Effector memory CD8-positive, alpha-beta T cell (primary cell): ENCODE results near the gene ZCCHC3.

Experiments
- ATAC-seq: fragments of 150-1000 bp; cut with Tn5 transposase; replicated peaks from 2 replicates; pipeline ENCODE4 v1.10.0; 2021; ENCODE audit warnings: mild to moderate bottlenecking, moderate library complexity
- DNase-seq, 3 experiments: peaks; one replicate each; pipeline ENCODE4 v3.0.0; 2021
- H3K27ac Mint-ChIP-seq, 2 donors: one replicate each; pipeline ENCODE4 v1.8.0; 2022; ENCODE audit warnings: mild to moderate bottlenecking in 2 of 2, mixed read lengths in 2 of 2, moderate library complexity in 2 of 2
- H3K27me3 Mint-ChIP-seq, 2 donors: one replicate each; pipeline ENCODE4 v1.8.0; 2022; ENCODE audit warnings: mixed read lengths in 2 of 2
- H3K36me3 Mint-ChIP-seq: one replicate; pipeline ENCODE4 v1.8.0; 2022; ENCODE audit warnings: mild to moderate bottlenecking, moderate library complexity, mixed read lengths; ENCODE audit not compliant: insufficient read depth
- H3K4me1 Mint-ChIP-seq, 2 donors: one replicate each; pipeline ENCODE4 v1.8.0; 2022; ENCODE audit warnings: low read depth in 2 of 2, mixed read lengths in 2 of 2
- H3K4me3 Mint-ChIP-seq, 2 donors: one replicate each; pipeline ENCODE4 v1.8.0; 2022; ENCODE audit warnings: mild to moderate bottlenecking in 2 of 2, mixed read lengths in 2 of 2, moderate library complexity in 2 of 2
- H3K9me3 Mint-ChIP-seq, 2 donors: one replicate each; pipeline ENCODE4 v1.8.0; 2022; ENCODE audit warnings: mixed read lengths in 2 of 2

The ZCCHC3 gene

DNA sequence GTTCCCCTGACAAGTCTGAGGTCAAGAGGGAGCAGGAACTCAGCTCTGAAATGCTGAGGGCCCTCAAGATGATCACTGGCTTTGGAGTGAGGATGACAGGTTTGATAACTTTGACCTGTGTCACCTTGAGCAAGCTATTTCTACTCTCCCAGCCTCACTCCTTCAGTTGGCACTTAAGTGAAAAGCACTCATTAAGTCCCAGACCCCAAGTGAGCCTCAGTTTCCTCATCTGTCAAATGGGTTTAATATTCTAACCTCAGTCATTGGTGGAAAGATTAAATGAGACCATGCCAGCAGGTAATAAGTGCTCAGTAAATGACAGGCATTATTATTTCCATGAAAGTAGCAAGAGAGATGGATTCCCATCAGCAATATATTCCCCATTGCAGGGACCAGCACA lies 25.8 kb upstream of the ZCCHC3 start:
- DNase-seq, result no peak
- Mint-ChIP-seq H3K4me3 (no peak overlapping the region), H3K4me1 (peaks cover 7% of the 10 kb centered on the region in 2 donors), H3K9me3 (no peaks in the 10 kb centered on the region), H3K27ac (no peak overlapping the region), H3K27me3 (peaks cover 6 to 7% of the 10 kb centered on the region in 2 donors), H3K36me3 (peaks cover 6% of the 10 kb centered on the region)
- ATAC-seq, result no peak

DNA sequence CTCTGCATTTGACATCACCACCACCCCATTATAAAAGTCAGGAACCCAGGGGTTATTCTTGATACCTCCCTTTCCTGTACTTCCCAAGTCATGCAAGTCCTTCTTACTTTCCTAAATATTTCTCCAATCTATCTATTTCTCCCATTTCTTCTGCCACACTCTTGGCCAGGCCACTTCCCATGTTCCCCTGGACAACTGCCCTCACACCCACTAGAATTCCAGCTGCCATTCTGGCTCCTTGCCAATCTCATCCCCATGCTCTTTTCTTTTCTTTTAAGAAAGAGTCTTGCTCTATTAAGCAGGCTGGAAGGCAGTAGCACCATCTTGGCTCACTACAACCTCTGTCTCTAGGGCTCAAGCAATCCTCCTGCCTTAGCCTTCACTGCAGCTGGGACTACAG lies 24.7 kb upstream of the ZCCHC3 start:
- Mint-ChIP-seq H3K36me3 (no peaks in the 10 kb centered on the region), H3K27me3 (no peaks in the 10 kb centered on the region), H3K4me1 (no peaks in the 10 kb centered on the region), H3K4me3 (no peak overlapping the region), H3K9me3 (no peaks in the 10 kb centered on the region), H3K27ac (peak overlapping the region in 1 of 2 donors; percentile 10)
- ATAC-seq (no peak), DNase-seq (no peak)

DNA sequence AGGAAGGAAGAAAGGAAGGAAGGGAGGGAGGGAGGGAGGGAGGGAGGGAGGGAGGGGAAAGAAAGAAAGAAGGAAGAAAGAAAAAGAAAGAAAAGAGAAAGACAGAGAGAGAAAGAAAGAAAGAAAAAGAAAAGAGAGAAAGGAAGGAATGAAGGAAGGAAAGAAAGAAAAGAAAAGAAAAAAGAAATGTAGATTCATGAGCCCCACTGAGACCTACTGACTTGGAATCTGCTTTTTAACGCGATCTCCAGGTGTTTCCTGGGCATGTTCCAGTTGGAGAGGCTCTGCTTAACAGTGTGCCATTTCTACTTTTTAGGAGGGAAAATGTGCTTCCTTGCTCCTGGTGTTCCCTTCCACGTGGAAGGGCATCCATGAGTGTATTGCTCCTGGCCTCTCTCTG lies 23.5 kb upstream of the ZCCHC3 start:
- DNase-seq, result no peak
- Mint-ChIP-seq H3K27ac (no peak overlapping the region), H3K4me1 (no peaks in the 10 kb centered on the region), H3K27me3 (no peaks in the 10 kb centered on the region), H3K9me3 (peaks cover 0 to 1% of the 10 kb centered on the region in 2 donors), H3K4me3 (no peak overlapping the region), H3K36me3 (no peaks in the 10 kb centered on the region)
- no peak for ATAC-seq

DNA sequence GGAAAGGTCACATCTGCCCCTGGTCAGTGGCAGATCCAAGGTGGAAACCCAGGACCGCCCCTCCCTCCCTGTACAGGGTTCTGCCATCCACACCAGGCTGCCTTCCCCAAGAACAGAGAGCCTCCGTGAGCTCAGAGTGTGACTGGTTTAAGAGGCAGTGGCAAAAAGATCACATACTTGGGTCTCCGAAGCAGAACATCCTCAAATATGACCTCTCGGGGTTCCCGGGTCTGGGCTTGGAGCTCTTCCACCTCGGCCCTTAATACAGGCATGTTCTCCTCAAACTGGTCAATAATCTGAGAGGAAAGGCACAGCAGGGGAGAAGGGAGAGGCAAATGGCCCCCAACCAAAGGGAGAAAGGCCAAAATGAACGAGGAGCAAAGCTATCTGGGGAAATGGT lies 21.6 kb upstream of the ZCCHC3 start:
- Mint-ChIP-seq H3K9me3 (peaks cover 0 to 1% of the 10 kb centered on the region in 2 donors), H3K36me3 (no peaks in the 10 kb centered on the region), H3K27ac (no peak overlapping the region), H3K27me3 (no peaks in the 10 kb centered on the region), H3K4me3 (no peak overlapping the region), H3K4me1 (no peaks in the 10 kb centered on the region)
- DNase-seq (no peak), ATAC-seq (no peak)

DNA sequence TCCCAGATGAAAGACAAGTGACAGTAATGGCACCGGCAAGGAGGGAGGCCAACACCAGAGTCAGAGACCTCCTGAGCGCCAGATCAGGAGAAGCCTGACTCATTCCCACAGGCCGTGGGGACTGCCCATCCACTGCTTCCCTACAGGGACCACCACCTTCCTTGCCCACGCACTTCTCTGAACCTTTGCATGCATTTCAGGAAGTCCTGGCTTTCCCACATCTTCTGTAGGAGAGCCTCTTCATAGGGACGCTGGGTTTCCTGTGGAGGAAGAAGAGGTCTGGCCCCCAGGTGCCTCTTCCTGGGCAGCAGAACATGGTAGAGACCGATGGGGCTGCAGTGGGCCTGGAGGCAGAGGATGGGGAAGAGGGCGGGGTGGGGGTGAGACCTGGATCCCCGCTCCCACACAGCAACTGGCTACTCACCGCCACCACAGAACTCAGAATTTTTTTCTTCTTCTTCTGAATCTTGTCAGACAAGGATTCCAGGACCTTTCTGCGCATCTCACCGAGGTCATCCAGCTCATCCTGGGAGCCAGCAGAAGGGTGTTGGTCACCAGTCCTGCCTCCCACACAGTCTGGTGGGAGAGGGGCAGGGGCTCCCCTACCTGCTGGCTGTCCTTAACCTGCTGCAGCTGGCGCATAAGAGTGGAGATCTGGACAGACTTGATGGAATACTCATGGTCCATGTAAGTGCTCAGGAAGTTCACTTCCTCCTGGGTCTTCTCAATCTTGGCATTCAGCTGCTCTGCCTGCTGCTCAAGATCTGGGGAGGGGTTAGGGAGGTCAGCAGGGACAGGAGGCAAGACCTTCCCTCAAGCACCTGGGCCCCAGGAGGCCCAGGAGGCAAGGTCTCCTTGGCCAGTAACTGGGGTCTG lies 20.5 kb upstream of the ZCCHC3 start:
- DNase-seq (no peak), ATAC-seq (no peak)
- no peaks in the 10 kb centered on the region for H3K27me3 Mint-ChIP-seq
- H3K27ac Mint-ChIP-seq, result no peak overlapping the region
- no peaks in the 10 kb centered on the region for H3K4me1 Mint-ChIP-seq
- H3K36me3 Mint-ChIP-seq, result no peaks in the 10 kb centered on the region
- peaks cover 0 to 1% of the 10 kb centered on the region in 2 donors for H3K9me3 Mint-ChIP-seq
- H3K4me3 Mint-ChIP-seq, result no peak overlapping the region

DNA sequence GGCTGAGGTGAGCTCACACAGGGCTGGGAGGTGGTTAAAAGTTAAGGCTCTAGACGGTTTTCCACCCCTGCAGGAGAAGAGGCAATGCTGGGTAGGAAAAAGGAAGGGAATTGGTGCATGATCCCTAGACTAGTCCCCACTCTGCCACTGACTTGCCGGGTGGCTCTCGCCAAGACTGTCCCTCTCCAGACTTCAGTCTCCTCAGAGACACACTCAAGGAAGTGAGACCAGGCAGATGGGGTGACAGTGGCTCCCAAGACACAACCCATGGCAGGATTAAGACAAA lies 19.9 kb upstream of the ZCCHC3 start:
- Mint-ChIP-seq H3K36me3 (no peaks in the 10 kb centered on the region), H3K27ac (no peak overlapping the region), H3K9me3 (peaks cover 0 to 1% of the 10 kb centered on the region in 2 donors), H3K4me3 (no peak overlapping the region), H3K27me3 (no peaks in the 10 kb centered on the region), H3K4me1 (no peaks in the 10 kb centered on the region)
- DNase-seq (no peak), ATAC-seq (no peak)

DNA sequence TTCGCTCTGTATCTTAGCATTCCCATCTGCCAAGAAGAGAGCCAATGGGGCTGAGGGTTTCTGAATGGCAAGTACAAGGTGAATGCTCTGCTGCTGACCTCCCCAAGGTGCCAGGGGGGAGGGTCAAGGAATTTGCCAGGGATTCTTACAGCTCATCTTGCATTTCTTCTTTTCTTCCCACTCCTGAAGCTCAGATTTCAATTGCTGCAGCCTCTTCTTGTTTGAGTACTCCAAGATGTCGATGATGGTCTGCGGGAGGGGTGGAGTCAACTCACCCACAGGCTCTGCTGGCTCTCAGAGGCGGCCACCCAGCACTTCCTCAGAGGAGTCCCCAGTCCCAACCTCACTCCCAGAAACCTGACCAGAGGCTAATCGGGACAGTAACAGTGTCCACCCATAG lies 19.2 kb upstream of the ZCCHC3 start:
- no peaks in the 10 kb centered on the region for H3K36me3 Mint-ChIP-seq
- H3K27ac Mint-ChIP-seq, result peak overlapping the region in 1 of 2 donors; percentile 38
- no peak for ATAC-seq

DNA sequence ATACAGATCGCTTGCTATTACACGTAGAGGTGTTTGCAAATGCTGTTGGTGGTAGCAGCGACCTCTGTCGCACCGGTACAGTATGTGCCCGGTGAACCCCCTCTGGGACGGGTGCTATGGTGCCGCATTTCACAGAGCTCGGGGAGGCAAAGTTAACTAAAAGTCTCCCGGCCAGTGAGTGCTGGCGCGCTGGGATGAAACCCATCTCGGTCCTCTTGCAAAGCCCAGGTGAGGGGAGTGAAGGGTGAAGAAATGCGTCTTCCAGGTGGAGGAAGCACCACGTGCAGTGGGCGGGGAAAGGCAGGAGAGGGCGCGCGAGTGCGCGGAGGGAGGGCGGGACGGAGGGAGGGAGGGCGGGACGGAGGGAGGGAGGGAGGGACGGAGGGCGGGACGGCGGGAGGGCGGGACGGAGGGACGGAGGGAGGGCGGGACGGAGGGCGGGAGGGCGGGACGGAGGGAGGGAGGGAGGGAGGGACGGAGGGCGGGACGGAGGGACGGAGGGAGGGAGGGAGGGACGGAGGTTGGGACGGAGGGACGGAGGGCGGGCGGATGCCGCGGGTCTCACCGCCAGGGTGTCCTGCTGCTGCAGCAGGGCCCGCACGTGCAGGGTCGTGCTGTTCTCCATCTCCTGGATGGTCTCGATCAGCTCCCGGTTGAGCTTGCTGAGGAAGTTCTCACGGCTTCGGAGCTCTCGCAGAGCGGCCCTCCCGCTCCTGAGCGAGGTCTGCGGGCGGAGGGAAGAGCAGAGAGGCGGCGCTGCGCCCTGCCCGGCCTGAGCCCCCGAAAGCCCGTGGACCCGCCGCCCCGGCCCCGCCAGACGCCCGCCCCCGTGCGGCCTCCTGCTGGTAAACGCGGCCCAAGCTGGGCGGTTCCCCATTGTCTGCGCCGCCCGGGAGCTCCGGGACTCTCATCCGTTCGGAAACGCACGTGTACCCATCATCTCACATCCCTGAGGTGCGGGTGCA lies 18.5 kb upstream of the ZCCHC3 start:
- H3K4me3 Mint-ChIP-seq, result no peak overlapping the region
- H3K27me3 Mint-ChIP-seq, result no peaks in the 10 kb centered on the region
- ATAC-seq (no peak), DNase-seq (no peak)
- no peaks in the 10 kb centered on the region for H3K4me1 Mint-ChIP-seq
- no peaks in the 10 kb centered on the region for H3K36me3 Mint-ChIP-seq
- H3K9me3 Mint-ChIP-seq, result peaks cover 0 to 1% of the 10 kb centered on the region in 2 donors
- H3K27ac Mint-ChIP-seq, result peak overlapping the region in 1 of 2 donors; percentile 38

More for the DNA sequence above, 19.2 kb upstream of the ZCCHC3 start:
- Mint-ChIP-seq H3K9me3 (peaks cover 0 to 1% of the 10 kb centered on the region in 2 donors), H3K4me3 (no peak overlapping the region), H3K4me1 (no peaks in the 10 kb centered on the region), H3K27me3 (no peaks in the 10 kb centered on the region)
- DNase-seq, result no peak

DNA sequence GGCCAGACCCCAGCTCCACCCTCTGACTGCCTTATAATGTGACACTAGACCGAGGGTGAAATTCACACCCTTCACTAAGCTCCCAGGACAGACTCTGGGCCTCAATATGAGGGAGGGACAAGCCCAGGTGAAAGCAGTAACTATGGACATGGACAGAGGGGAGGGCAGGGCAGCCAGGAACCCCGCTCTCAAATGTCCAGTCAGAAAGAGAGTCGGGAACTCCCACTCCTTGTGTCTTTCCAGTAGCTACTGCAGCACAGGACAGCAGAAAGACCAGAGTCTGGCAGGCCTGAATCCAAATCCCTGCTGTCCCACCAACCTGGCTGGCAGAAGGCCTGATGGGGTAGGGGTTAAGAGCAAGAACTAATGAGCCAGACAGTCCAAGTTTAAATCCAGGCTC lies 13.2 kb upstream of the ZCCHC3 start:
- DNase-seq, result no peak
- no peaks in the 10 kb centered on the region for H3K27me3 Mint-ChIP-seq
- H3K27ac Mint-ChIP-seq, result no peak overlapping the region
- ATAC-seq, result no peak
- H3K9me3 Mint-ChIP-seq, result no peaks in the 10 kb centered on the region
- peaks cover 0 to 3% of the 10 kb centered on the region in 2 donors for H3K4me1 Mint-ChIP-seq
- H3K4me3 Mint-ChIP-seq, result no peak overlapping the region
- H3K36me3 Mint-ChIP-seq, result no peaks in the 10 kb centered on the region

DNA sequence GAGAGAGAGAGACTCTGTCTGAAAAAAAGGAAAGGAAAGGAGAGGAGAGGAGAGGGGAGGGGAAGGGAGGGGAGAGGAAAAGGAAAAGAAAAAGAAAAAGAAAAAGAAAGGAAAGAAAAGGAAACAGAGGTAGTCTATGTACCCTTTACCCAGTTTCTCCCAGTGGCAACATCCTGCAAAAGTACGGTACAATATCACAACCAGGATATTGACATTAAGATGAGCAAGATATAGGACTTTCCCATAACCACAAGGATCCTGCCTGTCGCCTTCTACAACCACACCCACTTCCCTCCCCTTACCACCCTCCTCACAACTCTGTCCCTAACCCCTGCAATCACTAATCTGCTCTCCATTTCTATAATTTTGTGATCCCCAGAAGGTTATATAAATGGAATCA lies 10.9 kb upstream of the ZCCHC3 start:
- H3K36me3 Mint-ChIP-seq, result no peaks in the 10 kb centered on the region
- DNase-seq (no peak), ATAC-seq (no peak)
- H3K9me3 Mint-ChIP-seq, result no peaks in the 10 kb centered on the region
- H3K4me1 Mint-ChIP-seq, result peaks cover 0 to 13% of the 10 kb centered on the region in 2 donors
- H3K4me3 Mint-ChIP-seq, result no peak overlapping the region
- H3K27me3 Mint-ChIP-seq, result no peaks in the 10 kb centered on the region
- H3K27ac Mint-ChIP-seq, result no peak overlapping the region

DNA sequence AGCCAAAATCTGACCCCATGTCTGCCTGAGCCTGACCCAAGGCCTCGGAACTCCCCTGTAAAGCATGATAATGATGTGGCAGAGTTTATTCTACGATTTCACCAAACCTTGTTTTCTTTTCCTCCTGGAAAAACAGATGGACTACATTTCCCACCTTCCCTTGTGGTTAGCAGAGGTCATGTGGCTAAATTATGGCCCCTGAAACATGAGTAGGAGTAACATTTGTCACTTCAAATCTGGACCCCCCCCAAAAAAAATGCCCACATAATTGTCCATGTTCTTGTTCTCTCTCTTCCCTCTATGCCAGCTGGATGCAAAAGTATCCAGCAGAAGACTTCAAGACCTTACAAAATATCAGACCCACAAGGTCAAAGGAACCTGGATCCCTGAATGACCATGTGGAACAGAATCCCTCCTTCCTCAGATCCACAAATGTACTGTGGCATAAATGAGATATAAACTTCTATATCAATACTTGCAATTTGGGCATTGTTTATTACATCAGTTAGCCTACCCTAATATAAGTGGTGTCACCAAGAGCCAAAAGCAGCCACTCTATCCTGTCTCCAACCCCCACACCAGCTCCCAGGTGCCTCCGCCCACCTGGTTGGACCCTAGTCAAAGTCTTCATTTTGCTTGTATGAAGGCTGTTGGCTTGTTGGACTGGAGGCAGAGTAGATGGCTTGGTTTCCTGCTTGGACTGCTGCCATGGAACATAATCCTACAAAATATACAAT lies 8.2 kb upstream of the ZCCHC3 start:
- Mint-ChIP-seq H3K27ac (no peak overlapping the region), H3K4me3 (no peak overlapping the region), H3K36me3 (no peaks in the 10 kb centered on the region), H3K4me1 (peaks cover 0 to 13% of the 10 kb centered on the region in 2 donors), H3K27me3 (no peaks in the 10 kb centered on the region), H3K9me3 (no peaks in the 10 kb centered on the region)
- ATAC-seq (no peak), DNase-seq (no peak)

DNA sequence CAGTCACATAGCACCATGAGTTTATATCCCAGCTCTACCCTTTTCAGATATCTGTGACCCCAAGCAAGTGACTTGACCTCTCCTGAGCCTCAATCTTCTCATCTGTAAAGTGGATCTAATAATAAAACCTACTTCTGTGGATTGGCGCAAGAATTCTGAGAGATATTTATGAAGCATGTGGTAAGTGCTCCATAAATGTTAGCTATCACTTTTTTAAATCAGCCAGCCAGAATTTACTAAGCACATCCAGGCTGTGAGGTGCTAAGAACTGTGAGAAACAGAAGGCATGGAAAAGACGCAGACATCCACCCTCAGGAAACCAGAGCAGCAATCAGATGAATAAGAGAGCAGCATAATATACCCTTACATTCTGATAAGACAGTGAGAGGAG lies 7.7 kb upstream of the ZCCHC3 start:
- peak; percentile 5 for ATAC-seq

DNA sequence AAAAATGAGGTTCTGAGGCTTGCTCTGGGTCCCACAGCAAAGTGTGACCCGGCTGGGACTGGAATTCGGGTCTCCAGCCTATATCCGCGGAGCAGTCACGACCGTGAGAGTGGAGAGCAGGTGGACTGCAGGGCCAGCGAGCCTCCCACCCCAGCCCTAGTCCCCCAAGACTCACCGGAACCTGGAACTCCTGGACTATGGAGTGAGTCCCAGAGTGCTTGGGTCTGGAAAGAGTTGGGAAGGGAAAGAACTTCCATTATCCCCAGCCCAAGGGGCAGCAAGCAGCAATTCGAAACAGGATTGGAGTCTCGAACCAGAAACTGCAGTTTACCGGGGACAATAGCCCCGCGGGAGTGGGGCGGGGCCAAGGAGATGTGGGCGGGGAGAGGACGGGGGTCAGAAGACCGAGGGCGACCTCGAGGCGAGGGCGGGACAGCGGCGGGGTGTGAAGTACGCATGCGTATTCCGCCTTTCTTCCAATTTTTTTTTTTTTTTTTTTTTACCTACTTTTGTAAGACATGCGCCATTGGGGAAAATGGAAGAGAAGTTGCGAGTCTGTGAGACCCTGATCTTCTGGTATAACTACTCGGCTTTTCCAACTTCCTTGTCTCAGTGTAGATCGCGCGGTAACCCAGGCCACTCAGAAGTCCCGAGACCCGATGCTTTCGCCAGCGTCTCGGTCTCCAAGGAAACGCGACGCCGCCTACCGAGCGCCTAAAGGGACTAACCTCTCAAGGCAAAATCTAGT lies 7.1 kb upstream of the ZCCHC3 start, which contains the start of gene C20orf96:
Gene C20orf96 (minus strand): TSS at position 667 of the 748 bp plus-strand sequence. CDS start 140 bp downstream, at position 527.
- Mint-ChIP-seq H3K4me1 (peaks cover 0 to 13% of the 10 kb centered on the region in 2 donors), H3K36me3 (no peaks in the 10 kb centered on the region), H3K27me3 (no peaks in the 10 kb centered on the region), H3K9me3 (no peaks in the 10 kb centered on the region), H3K27ac (no peak within 1 kb of the TSS), H3K4me3 (no peak within 1 kb of the TSS)
- DNase-seq (peak; percentile 69 to 78 (median 76)), ATAC-seq (peak; percentile 93)

More for the DNA sequence above, 7.7 kb upstream of the ZCCHC3 start:
- DNase-seq, result no peak
- Mint-ChIP-seq H3K9me3 (no peaks in the 10 kb centered on the region), H3K36me3 (no peaks in the 10 kb centered on the region), H3K27me3 (no peaks in the 10 kb centered on the region), H3K4me3 (no peak overlapping the region), H3K4me1 (peaks cover 0 to 13% of the 10 kb centered on the region in 2 donors), H3K27ac (no peak overlapping the region)
